Activated CD8-positive, alpha-beta memory T cell treated with anti-CD3 and anti-CD28 coated beads, Interleukin-2, amount 10 ng/mL, durations not matched to agents 7 days and 5 days (primary cell): ENCODE results near the gene MPPED1. TPM values are rescaled to one million over a fixed set of nuclear protein-coding genes. Genes with fewer than 3 reads are reported as not detected.

ENCODE experiments used
- ATAC-seq: fragments of 150-1000 bp; cut with Tn5 transposase; one replicate; pipeline ENCODE4 v1.10.0; 2021; ENCODE audit warnings: moderate library complexity
- CTCF ChIA-PET: fragments of 350-600 bp; sonication (Branson Sonifier 250); formaldehyde crosslinking; loops from one replicate; lab custom pipeline; 2021; ENCODE audit warnings: antibody characterized with exemption; lab: Charles Lee
- DNase-seq: peaks from one replicate; pipeline ENCODE4 v3.0.0-alpha.2; 2020
- H3K27ac Mint-ChIP-seq: one replicate; pipeline ENCODE4 v1.8.0; 2021; ENCODE audit warnings: mild to moderate bottlenecking, mixed read lengths
- H3K27me3 Mint-ChIP-seq: one replicate; pipeline ENCODE4 v1.8.0; 2021; ENCODE audit warnings: mixed read lengths
- H3K36me3 Mint-ChIP-seq: one replicate; pipeline ENCODE4 v1.8.0; 2021; ENCODE audit warnings: mild to moderate bottlenecking, mixed read lengths
- H3K4me1 Mint-ChIP-seq: one replicate; pipeline ENCODE4 v1.8.0; 2021; ENCODE audit warnings: mixed read lengths
- H3K4me3 Mint-ChIP-seq: one replicate; pipeline ENCODE4 v1.8.0; 2021; ENCODE audit warnings: mild to moderate bottlenecking, moderate library complexity, mixed read lengths
- H3K9me3 Mint-ChIP-seq: one replicate; pipeline ENCODE4 v1.8.0; 2022; ENCODE audit warnings: low read depth, mixed read lengths
- total RNA-seq, 2 experiments: library from RNA; stranded (reverse); gene quantifications; one replicate each; pipeline ENCODE4 v1.2.3, GENCODE V29; 2021

Gene MPPED1
- total RNA-seq, 2 experiments from 2014 or later, result not detected

GRCh38 chr22:43433451-43434274 lies 21.8 kb downstream of the MPPED1 start:
- Mint-ChIP-seq H3K36me3 (no peaks in the 10 kb centered on the region), H3K4me1 (no peaks in the 10 kb centered on the region), H3K9me3 (no peaks in the 10 kb centered on the region), H3K27me3 (peaks cover 12% of the 10 kb centered on the region), H3K4me3 (no peak overlapping the region), H3K27ac (no peak overlapping the region)
- CTCF ChIA-PET, result no interaction called here
- DNase-seq (no peak), ATAC-seq (no peak)

- H3K4me1 Mint-ChIP-seq, result no peaks in the 10 kb centered on the region
- H3K27ac Mint-ChIP-seq, result no peak overlapping the region
- H3K9me3 Mint-ChIP-seq, result no peaks in the 10 kb centered on the region
- CTCF ChIA-PET, result no interaction called here
- ATAC-seq (no peak), DNase-seq (no peak)
- no peak overlapping the region for H3K4me3 Mint-ChIP-seq
- peaks cover 12% of the 10 kb centered on the region for H3K27me3 Mint-ChIP-seq
- no peaks in the 10 kb centered on the region for H3K36me3 Mint-ChIP-seq
These were observed 22.6 kb downstream of the MPPED1 start for GRCh38 chr22:43434275-43434927.

- CTCF ChIA-PET, result no interaction called here
- ATAC-seq, result no peak
- Mint-ChIP-seq H3K9me3 (no peaks in the 10 kb centered on the region), H3K27me3 (peaks cover 10% of the 10 kb centered on the region), H3K4me1 (no peaks in the 10 kb centered on the region), H3K4me3 (no peak overlapping the region), H3K36me3 (no peaks in the 10 kb centered on the region), H3K27ac (no peak overlapping the region)
- DNase-seq, result no peak
These were observed 23.1 kb downstream of the MPPED1 start for GRCh38 chr22:43434928-43435311.

GRCh38 chr22:43435851-43436811 lies 24.3 kb downstream of the MPPED1 start:
- H3K27me3 Mint-ChIP-seq, result peaks cover 13% of the 10 kb centered on the region
- no peak for ATAC-seq

GRCh38 chr22:43436868-43437267 lies 25.1 kb downstream of the MPPED1 start:
- Mint-ChIP-seq H3K9me3 (no peaks in the 10 kb centered on the region), H3K4me1 (no peaks in the 10 kb centered on the region), H3K4me3 (no peak overlapping the region), H3K27me3 (peaks cover 6% of the 10 kb centered on the region), H3K36me3 (no peaks in the 10 kb centered on the region), H3K27ac (no peak overlapping the region)
- DNase-seq, result no peak
- CTCF ChIA-PET, result no interaction called here
- no peak for ATAC-seq

More at GRCh38 chr22:43435851-43436811, 24.3 kb downstream of the MPPED1 start:
- CTCF ChIA-PET, result no interaction called here
- H3K9me3 Mint-ChIP-seq, result no peaks in the 10 kb centered on the region
- no peak overlapping the region for H3K4me3 Mint-ChIP-seq
- no peaks in the 10 kb centered on the region for H3K4me1 Mint-ChIP-seq
- no peak overlapping the region for H3K27ac Mint-ChIP-seq
- DNase-seq, result no peak
- no peaks in the 10 kb centered on the region for H3K36me3 Mint-ChIP-seq

- CTCF ChIA-PET, result no interaction called here
- no peak overlapping the region for H3K27ac Mint-ChIP-seq
- no peaks in the 10 kb centered on the region for H3K4me1 Mint-ChIP-seq
- no peak for ATAC-seq
- no peak for DNase-seq
- no peak overlapping the region for H3K4me3 Mint-ChIP-seq
- H3K36me3 Mint-ChIP-seq, result no peaks in the 10 kb centered on the region
- no peaks in the 10 kb centered on the region for H3K9me3 Mint-ChIP-seq
- H3K27me3 Mint-ChIP-seq, result peaks cover 3% of the 10 kb centered on the region
These were observed 26.2 kb downstream of the MPPED1 start for GRCh38 chr22:43437871-43438475.

GRCh38 chr22:43438666-43439347 lies 27.0 kb downstream of the MPPED1 start:
- peaks cover 3% of the 10 kb centered on the region for H3K27me3 Mint-ChIP-seq
- no peak for DNase-seq
- CTCF ChIA-PET, result no interaction called here
- no peak overlapping the region for H3K4me3 Mint-ChIP-seq
- H3K9me3 Mint-ChIP-seq, result no peaks in the 10 kb centered on the region
- no peak overlapping the region for H3K27ac Mint-ChIP-seq
- no peaks in the 10 kb centered on the region for H3K36me3 Mint-ChIP-seq
- H3K4me1 Mint-ChIP-seq, result no peaks in the 10 kb centered on the region
- ATAC-seq, result no peak

- no peaks in the 10 kb centered on the region for H3K4me1 Mint-ChIP-seq
- CTCF ChIA-PET, result no interaction called here
- H3K9me3 Mint-ChIP-seq, result no peaks in the 10 kb centered on the region
- no peaks in the 10 kb centered on the region for H3K36me3 Mint-ChIP-seq
- ATAC-seq (no peak), DNase-seq (no peak)
- peaks cover 3% of the 10 kb centered on the region for H3K27me3 Mint-ChIP-seq
- no peak overlapping the region for H3K27ac Mint-ChIP-seq
- no peak overlapping the region for H3K4me3 Mint-ChIP-seq
These were observed 27.7 kb downstream of the MPPED1 start for GRCh38 chr22:43439368-43440103.

- Mint-ChIP-seq H3K4me1 (no peaks in the 10 kb centered on the region), H3K27ac (no peak overlapping the region), H3K9me3 (no peaks in the 10 kb centered on the region), H3K4me3 (no peak overlapping the region), H3K36me3 (no peaks in the 10 kb centered on the region), H3K27me3 (peaks cover 3% of the 10 kb centered on the region)
- CTCF ChIA-PET, result no interaction called here
- no peak for ATAC-seq
- DNase-seq, result no peak
These were observed 28.2 kb downstream of the MPPED1 start for GRCh38 chr22:43440104-43440387.

- CTCF ChIA-PET, result no interaction called here
- H3K4me1 Mint-ChIP-seq, result no peaks in the 10 kb centered on the region
- H3K27me3 Mint-ChIP-seq, result peaks cover 3% of the 10 kb centered on the region
- H3K27ac Mint-ChIP-seq, result no peak overlapping the region
- ATAC-seq (no peak), DNase-seq (no peak)
- no peaks in the 10 kb centered on the region for H3K36me3 Mint-ChIP-seq
- no peak overlapping the region for H3K4me3 Mint-ChIP-seq
- H3K9me3 Mint-ChIP-seq, result no peaks in the 10 kb centered on the region
These were observed 28.7 kb downstream of the MPPED1 start for GRCh38 chr22:43440556-43440955.

- Mint-ChIP-seq H3K36me3 (no peaks in the 10 kb centered on the region), H3K4me1 (no peaks in the 10 kb centered on the region), H3K9me3 (no peaks in the 10 kb centered on the region), H3K27ac (no peak overlapping the region), H3K27me3 (peaks cover 3% of the 10 kb centered on the region), H3K4me3 (no peak overlapping the region)
- CTCF ChIA-PET, result no interaction called here
- no peak for DNase-seq
- no peak for ATAC-seq
These were observed 29.4 kb downstream of the MPPED1 start for GRCh38 chr22:43441216-43441615.

- ATAC-seq, result no peak
- Mint-ChIP-seq H3K36me3 (no peaks in the 10 kb centered on the region), H3K27ac (no peak overlapping the region), H3K4me3 (no peak overlapping the region), H3K27me3 (peaks cover 3% of the 10 kb centered on the region), H3K4me1 (no peaks in the 10 kb centered on the region), H3K9me3 (no peaks in the 10 kb centered on the region)
- CTCF ChIA-PET, result no interaction called here
- DNase-seq, result no peak
These were observed 29.9 kb downstream of the MPPED1 start for GRCh38 chr22:43441751-43442150.
